HepG2 (cell line): ENCODE measurements around the gene MAPRE3. TPM values are rescaled to one million over a fixed set of nuclear protein-coding genes. Genes with fewer than 3 reads are reported as not detected.

Source experiments
- AHDC1 ChIP-seq: sonication (generic); formaldehyde crosslinking; IDR thresholded peaks from 2 replicates; pipeline ENCODE4 v1.5.1; 2020; ENCODE audit warnings: mild to moderate bottlenecking, missing genetic modification reagents, borderline replicate concordance
- CENPX ChIP-seq: sonication (generic); formaldehyde crosslinking; IDR thresholded peaks from 2 replicates; pipeline ENCODE4 v1.9.0; 2021; ENCODE audit warnings: mild to moderate bottlenecking, missing genetic modification reagents, moderate library complexity
- DR1 ChIP-seq: sonication (generic); formaldehyde crosslinking; IDR thresholded peaks from 2 replicates; pipeline ENCODE4 v1.8.0; 2021; ENCODE audit warnings: mild to moderate bottlenecking, missing genetic modification reagents, inconsistent platforms
- FOXA3 ChIP-seq: IDR thresholded peaks from 2 replicates; pipeline ENCODE4 v1.6.1; 2016; ENCODE audit warnings: missing genetic modification reagents, missing compliant biosample characterization
- GPBP1L1 ChIP-seq: sonication (generic); formaldehyde crosslinking; IDR thresholded peaks from 2 replicates; pipeline ENCODE4 v1.5.0; 2020; ENCODE audit warnings: mild to moderate bottlenecking, missing genetic modification reagents
- ISL2 ChIP-seq: sonication (generic); formaldehyde crosslinking; IDR thresholded peaks from 2 replicates; pipeline ENCODE4 v1.5.0; 2020; ENCODE audit warnings: missing genetic modification reagents
- POLR2G ChIP-seq: fragments of 200-400 bp; formaldehyde crosslinking; IDR thresholded peaks from 2 replicates; pipeline ENCODE4 v1.6.1; 2018; ENCODE audit warnings: mild to moderate bottlenecking, low read depth, low read length, moderate library complexity
- TSC22D2 ChIP-seq: sonication (generic); formaldehyde crosslinking; IDR thresholded peaks from 2 replicates; pipeline ENCODE4 v1.5.1; 2020; ENCODE audit warnings: missing genetic modification reagents, mild to moderate bottlenecking, borderline replicate concordance
- ZFAT ChIP-seq: sonication (generic); formaldehyde crosslinking; conservative IDR thresholded peaks from 2 replicates; pipeline ENCODE4 v1.8.1; 2023; ENCODE audit warnings: missing genetic modification reagents, inconsistent platforms
- ZNF124 ChIP-seq: sonication (generic); formaldehyde crosslinking; IDR thresholded peaks from 2 replicates; pipeline ENCODE4 v1.4.0; 2020; ENCODE audit warnings: missing genetic modification reagents
- ZNF563 ChIP-seq: sonication (generic); formaldehyde crosslinking; IDR thresholded peaks from 2 replicates; pipeline ENCODE4 v1.8.0; 2022; ENCODE audit warnings: mild to moderate bottlenecking, moderate library complexity, missing genetic modification reagents
- ZSCAN31 ChIP-seq: sonication (generic); formaldehyde crosslinking; IDR thresholded peaks from 2 replicates; pipeline ENCODE4 v1.5.0; 2020; ENCODE audit warnings: low read depth, mild to moderate bottlenecking, missing genetic modification reagents
- polyA plus RNA-seq, 8 experiments: library from polyadenylated mRNA; depleted of rRNA in 3 of 8; stranded (reverse) in 7 of 8; unstranded in 1 of 8; fragments of >200 nt; fragmentation: Illumina TruSeq in 4 of 8; extraction: Trizol in 4 of 8; gene quantifications; 2 replicates each; pipeline versions ENCODE4 v1.2.1 to v1.2.3, GENCODE V29; 2011 to 2016; ENCODE audit warnings: low read depth in 4 of 8, missing spikeins in 1 of 8, mixed read lengths in 1 of 8; ENCODE audit not compliant: insufficient read depth in 1 of 8
- total RNA-seq, 5 experiments: library from RNA; depleted of rRNA; stranded (reverse); fragments of >200 nt; fragmentation: Illumina TruSeq; extraction: Trizol; gene quantifications; 2 replicates each; pipeline ENCODE4 v1.2.3, GENCODE V29; 2016; ENCODE audit warnings: low read depth in 1 of 5
- TF ChIP-seq, protein P1 (sequence below), 2 experiments: IDR thresholded peaks; 2 replicates each; pipeline ENCODE4 v1.6.1; 2011 to 2012; ENCODE audit warnings: low read length in 2 of 2, borderline replicate concordance in 1 of 2, low read depth in 1 of 2, mild to moderate bottlenecking in 1 of 2, moderate library complexity in 1 of 2

MAPRE3 gene
- total and polyA plus RNA-seq, 2 of the 13 experiments (the other 11 are each of a cell fraction or from before 2014, with no cell fraction given), result 0.31 to 0.91 TPM

GRCh38 chr2:26970244-26970927 is at the start of gene MAPRE3 (continued):
- TF ChIP-seq TSC22D2 (CRISPR knock-in tag), result no peak
- TF ChIP-seq CENPX (CRISPR knock-in tag), result no peak
- no peak for TF ChIP-seq GPBP1L1 (CRISPR knock-in tag)
- no peak for TF ChIP-seq POLR2G
- no peak for TF ChIP-seq ZSCAN31
- peak; percentile 82 for TF ChIP-seq ZNF563 (CRISPR knock-in tag)
- no peak for TF ChIP-seq DR1 (CRISPR knock-in tag)
- TF ChIP-seq, protein P1, sequence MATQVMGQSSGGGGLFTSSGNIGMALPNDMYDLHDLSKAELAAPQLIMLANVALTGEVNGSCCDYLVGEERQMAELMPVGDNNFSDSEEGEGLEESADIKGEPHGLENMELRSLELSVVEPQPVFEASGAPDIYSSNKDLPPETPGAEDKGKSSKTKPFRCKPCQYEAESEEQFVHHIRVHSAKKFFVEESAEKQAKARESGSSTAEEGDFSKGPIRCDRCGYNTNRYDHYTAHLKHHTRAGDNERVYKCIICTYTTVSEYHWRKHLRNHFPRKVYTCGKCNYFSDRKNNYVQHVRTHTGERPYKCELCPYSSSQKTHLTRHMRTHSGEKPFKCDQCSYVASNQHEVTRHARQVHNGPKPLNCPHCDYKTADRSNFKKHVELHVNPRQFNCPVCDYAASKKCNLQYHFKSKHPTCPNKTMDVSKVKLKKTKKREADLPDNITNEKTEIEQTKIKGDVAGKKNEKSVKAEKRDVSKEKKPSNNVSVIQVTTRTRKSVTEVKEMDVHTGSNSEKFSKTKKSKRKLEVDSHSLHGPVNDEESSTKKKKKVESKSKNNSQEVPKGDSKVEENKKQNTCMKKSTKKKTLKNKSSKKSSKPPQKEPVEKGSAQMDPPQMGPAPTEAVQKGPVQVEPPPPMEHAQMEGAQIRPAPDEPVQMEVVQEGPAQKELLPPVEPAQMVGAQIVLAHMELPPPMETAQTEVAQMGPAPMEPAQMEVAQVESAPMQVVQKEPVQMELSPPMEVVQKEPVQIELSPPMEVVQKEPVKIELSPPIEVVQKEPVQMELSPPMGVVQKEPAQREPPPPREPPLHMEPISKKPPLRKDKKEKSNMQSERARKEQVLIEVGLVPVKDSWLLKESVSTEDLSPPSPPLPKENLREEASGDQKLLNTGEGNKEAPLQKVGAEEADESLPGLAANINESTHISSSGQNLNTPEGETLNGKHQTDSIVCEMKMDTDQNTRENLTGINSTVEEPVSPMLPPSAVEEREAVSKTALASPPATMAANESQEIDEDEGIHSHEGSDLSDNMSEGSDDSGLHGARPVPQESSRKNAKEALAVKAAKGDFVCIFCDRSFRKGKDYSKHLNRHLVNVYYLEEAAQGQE (IDR thresholded peaks at IDR 0.05; ENCODE audit: borderline replicate concordance in 1 of 2, low read depth in 1 of 2, low read length in 2 of 2), result no peak
- no peak for TF ChIP-seq ZNF124 (CRISPR knock-in tag)
- TF ChIP-seq ISL2 (CRISPR knock-in tag), result no peak
- TF ChIP-seq ZFAT, result no peak
- no peak for TF ChIP-seq FOXA3 (CRISPR knock-in tag)
- TF ChIP-seq AHDC1, result no peak
